ENCODE measurements around the gene NGRN. TPM values are rescaled to one million over a fixed set of nuclear protein-coding genes. Genes with fewer than 3 reads are reported as not detected.
"Not testable (repeated sequence)": the region's sequence is repeated elsewhere in the genome, so short reads cannot be mapped to it uniquely, and the experiment has no call there.

The NGRN gene
- total and polyA plus RNA-seq, 11 donors, result 93.2 to 149 (median 119) TPM

DNA sequence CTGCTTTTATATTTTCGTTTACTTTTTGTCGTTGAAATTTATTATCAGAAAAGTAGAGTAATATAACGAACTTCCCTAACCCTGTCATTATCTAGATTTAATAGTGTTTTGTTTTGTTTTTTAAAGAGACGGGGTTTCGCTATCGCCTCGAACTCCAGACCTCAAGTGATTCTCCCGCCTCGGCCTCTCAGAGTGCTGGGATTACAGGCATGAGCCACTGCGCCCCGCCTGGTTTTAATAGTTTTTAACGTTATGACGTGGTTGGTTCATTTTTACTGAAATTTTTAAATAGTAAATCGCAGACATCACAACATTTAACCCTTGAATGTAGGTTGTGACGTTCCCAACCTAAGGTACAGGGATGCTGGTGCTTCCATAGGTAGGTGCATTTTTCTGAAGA is 1.0 kb downstream of the NGRN start:
- Histone ChIP-seq H3K36me3 (peaks cover 0 to 46% (median 32%) of the 10 kb centered on the region in 9 donors), H3K27ac (peak overlapping the region; percentile 90 to 100 (median 96)), H3K27me3 (no peaks in the 10 kb centered on the region), H3K4me3 (peak overlapping the region; percentile 36 to 95 (median 72)), H3K4me1 (peaks cover 0 to 60% (median 55%) of the 10 kb centered on the region in 12 donors), H3K9me3 (no peaks in the 10 kb centered on the region)
- no peak for DNase-seq
- ATAC-seq, result no peak
- intact Hi-C loops (cut with DNase I), result loop anchor here in 1 of 10 donors (5.0 kb wide), 1 partner anchor 34 kb away; the partner anchor contains the start of genes CIB1 and GDPGP1
- TF ChIP-seq, protein P1, sequence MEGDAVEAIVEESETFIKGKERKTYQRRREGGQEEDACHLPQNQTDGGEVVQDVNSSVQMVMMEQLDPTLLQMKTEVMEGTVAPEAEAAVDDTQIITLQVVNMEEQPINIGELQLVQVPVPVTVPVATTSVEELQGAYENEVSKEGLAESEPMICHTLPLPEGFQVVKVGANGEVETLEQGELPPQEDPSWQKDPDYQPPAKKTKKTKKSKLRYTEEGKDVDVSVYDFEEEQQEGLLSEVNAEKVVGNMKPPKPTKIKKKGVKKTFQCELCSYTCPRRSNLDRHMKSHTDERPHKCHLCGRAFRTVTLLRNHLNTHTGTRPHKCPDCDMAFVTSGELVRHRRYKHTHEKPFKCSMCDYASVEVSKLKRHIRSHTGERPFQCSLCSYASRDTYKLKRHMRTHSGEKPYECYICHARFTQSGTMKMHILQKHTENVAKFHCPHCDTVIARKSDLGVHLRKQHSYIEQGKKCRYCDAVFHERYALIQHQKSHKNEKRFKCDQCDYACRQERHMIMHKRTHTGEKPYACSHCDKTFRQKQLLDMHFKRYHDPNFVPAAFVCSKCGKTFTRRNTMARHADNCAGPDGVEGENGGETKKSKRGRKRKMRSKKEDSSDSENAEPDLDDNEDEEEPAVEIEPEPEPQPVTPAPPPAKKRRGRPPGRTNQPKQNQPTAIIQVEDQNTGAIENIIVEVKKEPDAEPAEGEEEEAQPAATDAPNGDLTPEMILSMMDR (IDR thresholded peaks at IDR 0.05), result no peak
- 11 to 21% (median 16%) methylated on average over 15 of the region's 15 CpGs for WGBS, 4 donors

DNA sequence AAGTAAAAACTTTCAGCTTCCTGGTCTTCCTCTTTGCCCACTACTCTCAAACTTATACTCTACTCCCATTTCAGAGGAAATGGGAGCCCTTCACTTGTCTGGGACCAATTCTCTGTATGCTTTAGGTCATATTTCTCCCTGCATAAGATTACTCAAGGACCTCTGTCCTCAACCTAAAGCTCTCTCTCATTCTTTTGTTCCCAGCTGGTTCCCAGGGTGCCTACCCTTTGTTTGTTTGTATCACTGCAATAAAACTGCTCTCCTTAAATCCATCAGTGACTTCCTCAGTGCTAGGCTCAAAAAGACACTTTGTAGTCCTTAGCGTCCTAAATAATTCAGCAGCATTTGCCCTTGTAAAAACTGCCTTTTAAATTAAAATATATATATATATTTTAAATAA is 2.9 kb downstream of the NGRN start:
- H3K27ac ChIP-seq, result no peak overlapping the region
- no peak for DNase-seq
- intact Hi-C loops (cut with DNase I), result loop anchor here in 1 of 10 donors (5.0 kb wide), 1 partner anchor 36 kb away; the partner anchor contains the start of genes CIB1 and GDPGP1
- WGBS, 4 donors, result 64 to 82% (median 71%) methylated on average over 1 of the region's 1 CpG
- H3K4me1 ChIP-seq, result peaks cover 0 to 71% (median 62%) of the 10 kb centered on the region in 12 donors
- H3K4me3 ChIP-seq, result peak overlapping the region in 1 of 12 donors; percentile 64
- TF ChIP-seq POLR2A (IDR thresholded peaks at IDR 0.05), result no peak
- TF ChIP-seq, protein P1 (IDR thresholded peaks at IDR 0.05), result no peak
- no peaks in the 10 kb centered on the region for H3K27me3 ChIP-seq
- no peak for ATAC-seq
- peaks cover 0 to 63% (median 51%) of the 10 kb centered on the region in 9 donors for H3K36me3 ChIP-seq
- H3K9me3 ChIP-seq, result no peaks in the 10 kb centered on the region

DNA sequence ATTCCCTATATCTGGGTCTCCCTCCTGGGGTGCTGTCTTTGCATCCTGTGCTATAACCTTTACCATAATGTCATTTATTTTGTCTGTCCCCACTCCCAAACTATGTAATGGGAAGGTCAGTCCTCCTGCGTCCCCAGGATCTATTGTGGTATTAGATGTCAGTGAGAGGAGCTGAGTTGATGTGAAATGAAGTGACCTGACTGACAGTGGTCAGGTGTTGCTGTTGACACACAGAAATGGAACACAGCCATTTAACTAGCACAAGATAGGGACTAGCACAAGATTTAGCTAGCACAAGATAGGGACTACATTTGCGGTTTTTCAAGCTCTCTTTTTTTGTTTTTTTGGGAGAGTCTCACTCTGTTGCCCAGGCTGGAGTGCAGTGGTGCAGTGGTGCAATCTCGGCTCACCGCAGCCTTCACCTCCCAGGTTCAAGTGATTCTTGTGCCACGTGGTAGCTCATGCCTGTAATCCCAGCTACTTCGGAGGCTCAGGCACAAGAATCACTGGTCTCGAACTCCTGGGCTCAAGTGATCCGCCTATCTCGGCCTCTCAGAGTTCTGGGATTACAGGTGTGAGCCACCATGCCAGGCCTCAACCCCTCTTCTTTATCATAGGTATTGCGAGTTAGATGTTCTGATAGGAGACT is 5.2 kb downstream of the NGRN start:
- TF ChIP-seq POLR2A (IDR thresholded peaks at IDR 0.05), result no peak
- TF ChIP-seq, protein P1 (IDR thresholded peaks at IDR 0.05), result no peak
- intact Hi-C loops (cut with DNase I), result no loop called here
- H3K36me3 ChIP-seq, result peaks cover 0 to 82% (median 61%) of the 10 kb centered on the region in 9 donors
- peak overlapping the region in 2 of 12 donors; percentile 12 to 19 for H3K27ac ChIP-seq
- H3K4me3 ChIP-seq, result no peak overlapping the region
- 71 to 85% (median 80%) methylated on average over 10 of the region's 10 CpGs for WGBS, 4 donors
- H3K9me3 ChIP-seq, result no peaks in the 10 kb centered on the region
- DNase-seq, result no peak
- peaks cover 0 to 61% (median 51%) of the 10 kb centered on the region in 12 donors for H3K4me1 ChIP-seq
- H3K27me3 ChIP-seq, result no peaks in the 10 kb centered on the region
- ATAC-seq, result no peak

DNA sequence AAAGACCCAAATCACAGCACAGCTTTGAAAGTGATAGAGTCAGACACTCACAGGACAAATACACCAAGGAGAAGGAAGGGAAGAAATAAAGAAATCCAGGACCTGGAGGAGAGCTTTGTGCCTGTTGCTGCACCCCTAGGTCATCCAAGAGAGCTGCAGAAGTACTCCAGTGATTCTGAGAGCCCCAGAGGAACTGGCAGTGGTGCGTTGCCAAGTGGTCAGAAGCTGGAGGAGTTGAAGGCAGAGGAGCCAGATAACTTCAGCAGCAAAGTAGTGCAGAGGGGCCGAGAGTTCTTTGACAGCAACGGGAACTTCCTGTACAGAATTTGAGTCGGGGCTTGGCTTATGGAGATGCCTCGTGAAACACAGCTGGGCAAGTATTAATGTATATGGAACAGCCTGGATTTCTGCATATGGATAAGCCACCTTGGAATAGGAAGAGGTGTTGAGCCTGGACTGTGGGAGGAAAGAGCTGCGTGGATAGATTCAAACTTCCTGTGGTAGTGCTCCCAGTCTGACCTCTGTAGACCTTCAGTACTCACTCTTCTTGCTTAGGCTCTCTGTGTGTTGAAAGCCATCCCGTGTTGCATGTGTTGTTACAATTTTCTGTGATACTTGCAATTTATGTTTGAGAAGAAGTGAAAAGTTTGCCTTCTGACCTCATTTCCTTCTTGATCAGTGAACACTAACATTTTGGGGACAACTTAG is 6.1 kb downstream of the NGRN start:
- H3K27ac ChIP-seq, result peak overlapping the region in 5 of 12 donors; percentile 3 to 49 (median 19)
- H3K4me3 ChIP-seq, result no peak overlapping the region
- TF ChIP-seq POLR2A (IDR thresholded peaks at IDR 0.05), result no peak
- TF ChIP-seq, protein P1 (IDR thresholded peaks at IDR 0.05), result no peak
- peak in 1 of 5 donors; percentile 48 for DNase-seq
- intact Hi-C loops (cut with DNase I), result no loop called here
- peaks cover 0 to 85% (median 61%) of the 10 kb centered on the region in 9 donors for H3K36me3 ChIP-seq
- no peaks in the 10 kb centered on the region for H3K27me3 ChIP-seq
- ATAC-seq, result peak; percentile 5 to 61 (median 36)
- H3K9me3 ChIP-seq, result no peaks in the 10 kb centered on the region
- peaks cover 0 to 58% (median 48%) of the 10 kb centered on the region in 12 donors for H3K4me1 ChIP-seq
- WGBS, 4 donors, result 34 to 50% (median 37%) methylated on average over 7 of the region's 7 CpGs

DNA sequence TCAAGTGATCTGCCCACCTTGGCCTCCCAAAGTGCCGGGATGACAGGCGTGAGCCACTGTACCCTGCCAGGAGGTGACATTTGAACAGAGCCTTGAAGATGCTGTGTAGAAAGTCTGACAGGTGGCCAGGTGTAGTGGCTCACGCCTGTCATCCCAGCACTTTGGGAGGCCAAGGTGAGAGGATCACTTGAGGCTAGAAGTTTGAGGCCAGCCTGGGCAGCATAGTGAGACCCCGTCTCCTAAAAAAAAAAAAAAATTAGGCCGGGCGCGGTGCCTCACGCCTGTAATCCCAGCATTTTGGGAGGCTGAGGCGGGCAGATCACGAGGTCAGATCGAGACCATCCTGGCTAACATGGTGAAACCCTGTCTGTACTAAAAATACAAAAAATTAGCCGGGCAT is 13.0 kb downstream of the NGRN start:
- WGBS, 4 donors, result 97 to 99% (median 98%) methylated on average over 11 to 12 of the region's 12 CpGs
- DNase-seq; H3K27ac ChIP-seq; ATAC-seq; H3K4me3 ChIP-seq; H3K27me3 ChIP-seq; intact Hi-C loops (cut with DNase I); H3K9me3 ChIP-seq: not testable (repeated sequence)
- Histone ChIP-seq H3K4me1 (peaks cover 0 to 12% (median 0%) of the 10 kb centered on the region in 12 donors), H3K36me3 (peaks cover 0 to 25% (median 9%) of the 10 kb centered on the region in 9 donors)

DNA sequence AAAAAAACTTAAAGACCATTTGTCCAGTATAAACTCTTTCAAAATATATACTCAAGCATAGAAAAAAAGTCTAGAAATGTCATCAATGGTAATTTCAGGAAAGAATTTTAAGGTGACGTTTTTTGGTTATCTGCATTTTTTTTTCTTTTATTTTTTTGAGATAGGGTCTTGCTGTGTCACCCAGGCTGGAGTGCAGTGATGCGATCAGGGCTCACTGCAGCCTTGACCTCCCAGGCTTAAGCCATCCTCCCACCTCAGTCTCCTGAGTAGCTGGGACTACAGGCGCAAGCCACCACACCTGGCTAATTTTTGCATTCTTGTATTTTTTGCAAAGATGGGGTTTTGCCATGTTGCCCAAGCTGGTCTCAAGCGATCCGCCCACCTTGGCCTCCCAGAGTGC is 15.3 kb downstream of the NGRN start:
- H3K36me3 ChIP-seq, result peaks cover 0 to 14% (median 0%) of the 10 kb centered on the region in 9 donors
- WGBS, 4 donors, result 91 to 94% (median 92%) methylated on average over 5 of the region's 5 CpGs
- H3K9me3 ChIP-seq, ATAC-seq, H3K4me3 ChIP-seq, H3K27me3 ChIP-seq, H3K27ac ChIP-seq, DNase-seq: not testable (repeated sequence)
- H3K4me1 ChIP-seq, result peaks cover 0 to 12% (median 0%) of the 10 kb centered on the region in 12 donors
- intact Hi-C loops (cut with DNase I), result loop anchor here in 1 of 10 donors (10.0 kb wide), 1 partner anchor 136 kb away; no protein-coding TSS in a partner anchor
